Stimulated activated effector memory CD8-positive, alpha-beta T cell treated with anti-CD3 and anti-CD28 coated beads, Interleukin-12 subunit alpha, Interleukin-12 subunit beta, amount 100 ng/mL, for 72 hours (primary cell): ENCODE measurements around the gene PES1.
"Not testable (repeated sequence)": the region's sequence is repeated elsewhere in the genome, so short reads cannot be mapped to it uniquely, and the experiment has no call there.

Source experiments
- ATAC-seq: fragments of 150-1000 bp; cut with Tn5 transposase; 2 replicates; pipeline ENCODE4 v1.10.0; 2021
- DNase-seq, 2 donors: peaks; one replicate each; pipeline ENCODE4 v3.0.0; 2021 to 2022; ENCODE audit warnings: low spot score in 2 of 2
- H3K27ac Mint-ChIP-seq: one replicate; pipeline ENCODE4 v1.8.0; 2022; ENCODE audit warnings: mild to moderate bottlenecking, mixed read lengths
- H3K36me3 Mint-ChIP-seq: one replicate; pipeline ENCODE4 v1.8.0; 2022; ENCODE audit warnings: mild to moderate bottlenecking, mixed read lengths
- H3K4me1 Mint-ChIP-seq: one replicate; pipeline ENCODE4 v1.8.0; 2022; ENCODE audit warnings: mixed read lengths
- H3K4me3 Mint-ChIP-seq: one replicate; pipeline ENCODE4 v1.8.0; 2022; ENCODE audit warnings: mild to moderate bottlenecking, mixed read lengths
- H3K9me3 Mint-ChIP-seq: one replicate; pipeline ENCODE4 v1.8.0; 2022; ENCODE audit warnings: mixed read lengths

The PES1 gene

GRCh38 chr22:30600921-30601320 is 9.2 kb upstream of the PES1 start:
- no peaks in the 10 kb centered on the region for H3K36me3 Mint-ChIP-seq
- H3K9me3 Mint-ChIP-seq = no peaks in the 10 kb centered on the region
- H3K4me1 Mint-ChIP-seq = peaks cover 5% of the 10 kb centered on the region
- ATAC-seq (no peak), DNase-seq (no peak)
- H3K4me3 Mint-ChIP-seq = no peak overlapping the region
- no peak overlapping the region for H3K27ac Mint-ChIP-seq

GRCh38 chr22:30598986-30599385 is 7.3 kb upstream of the PES1 start:
- DNase-seq (no peak), ATAC-seq (no peak)
- no peaks in the 10 kb centered on the region for H3K36me3 Mint-ChIP-seq
- H3K4me3 Mint-ChIP-seq = no peak overlapping the region
- H3K27ac Mint-ChIP-seq = no peak overlapping the region
- H3K9me3 Mint-ChIP-seq = no peaks in the 10 kb centered on the region
- no peaks in the 10 kb centered on the region for H3K4me1 Mint-ChIP-seq

- no peaks in the 10 kb centered on the region for H3K4me1 Mint-ChIP-seq
- no peak for ATAC-seq
- no peak overlapping the region for H3K27ac Mint-ChIP-seq
- no peaks in the 10 kb centered on the region for H3K36me3 Mint-ChIP-seq
- DNase-seq = no peak
- no peak overlapping the region for H3K4me3 Mint-ChIP-seq
- H3K9me3 Mint-ChIP-seq = no peaks in the 10 kb centered on the region
Observed at GRCh38 chr22:30596886-30597285, 5.2 kb upstream of the PES1 start.

GRCh38 chr22:30596199-30596598 is 4.5 kb upstream of the PES1 start:
- no peak for DNase-seq
- Mint-ChIP-seq H3K36me3 (no peaks in the 10 kb centered on the region), H3K9me3 (no peaks in the 10 kb centered on the region)

GRCh38 chr22:30592360-30592713 is 627 bp upstream of the PES1 start:
- not testable (repeated sequence) for DNase-seq, H3K9me3 Mint-ChIP-seq, ATAC-seq, H3K27ac Mint-ChIP-seq, H3K4me3 Mint-ChIP-seq, H3K4me1 Mint-ChIP-seq
- peaks cover 26% of the 10 kb centered on the region for H3K36me3 Mint-ChIP-seq

More at GRCh38 chr22:30596199-30596598, 4.5 kb upstream of the PES1 start:
- no peak for ATAC-seq
- Mint-ChIP-seq H3K4me1 (no peaks in the 10 kb centered on the region), H3K27ac (no peak overlapping the region), H3K4me3 (no peak overlapping the region)

- Mint-ChIP-seq H3K4me3 (no peak overlapping the region), H3K27ac (no peak overlapping the region), H3K36me3 (peaks cover 38% of the 10 kb centered on the region), H3K4me1 (no peaks in the 10 kb centered on the region), H3K9me3 (no peaks in the 10 kb centered on the region)
- ATAC-seq (no peak), DNase-seq (no peak)
Observed at GRCh38 chr22:30591191-30591587, 521 bp downstream of the PES1 start.

- Mint-ChIP-seq H3K4me1 (no peaks in the 10 kb centered on the region), H3K27ac (no peak overlapping the region), H3K36me3 (peaks cover 83% of the 10 kb centered on the region), H3K9me3 (no peaks in the 10 kb centered on the region), H3K4me3 (no peak overlapping the region)
- DNase-seq (no peak), ATAC-seq (no peak)
Observed at GRCh38 chr22:30586414-30586813, 5.3 kb downstream of the PES1 start.

- Mint-ChIP-seq H3K4me3 (no peak overlapping the region), H3K4me1 (no peaks in the 10 kb centered on the region), H3K27ac (peak overlapping the region; percentile 40), H3K9me3 (no peaks in the 10 kb centered on the region), H3K36me3 (peaks cover 98% of the 10 kb centered on the region)
- ATAC-seq (no peak), DNase-seq (no peak)
Observed at GRCh38 chr22:30584441-30584840, 7.3 kb downstream of the PES1 start.

- H3K36me3 Mint-ChIP-seq = peaks cover 98% of the 10 kb centered on the region
- no peaks in the 10 kb centered on the region for H3K9me3 Mint-ChIP-seq
- H3K4me3 Mint-ChIP-seq = no peak overlapping the region
- no peak overlapping the region for H3K27ac Mint-ChIP-seq
- ATAC-seq = no peak
- no peak for DNase-seq
- peaks cover 7% of the 10 kb centered on the region for H3K4me1 Mint-ChIP-seq
Observed at GRCh38 chr22:30582788-30583545, 8.7 kb downstream of the PES1 start.

- Mint-ChIP-seq H3K36me3 (peaks cover 98% of the 10 kb centered on the region), H3K4me3 (no peak overlapping the region), H3K27ac (no peak overlapping the region), H3K4me1 (peaks cover 7% of the 10 kb centered on the region), H3K9me3 (no peaks in the 10 kb centered on the region)
- DNase-seq = no peak
- no peak for ATAC-seq
Observed at GRCh38 chr22:30582051-30582450, 9.7 kb downstream of the PES1 start.

- H3K27ac Mint-ChIP-seq = no peak overlapping the region
- DNase-seq = no peak
- no peak for ATAC-seq
- H3K4me3 Mint-ChIP-seq = no peak overlapping the region
- peaks cover 7% of the 10 kb centered on the region for H3K4me1 Mint-ChIP-seq
- H3K9me3 Mint-ChIP-seq = no peaks in the 10 kb centered on the region
- H3K36me3 Mint-ChIP-seq = peaks cover 98% of the 10 kb centered on the region
Observed at GRCh38 chr22:30580896-30581295, 10.8 kb downstream of the PES1 start.

GRCh38 chr22:30578481-30578880 is 13.2 kb downstream of the PES1 start:
- peaks cover 80% of the 10 kb centered on the region for H3K36me3 Mint-ChIP-seq

GRCh38 chr22:30575859-30576258 is 15.9 kb downstream of the PES1 start:
- H3K36me3 Mint-ChIP-seq = peaks cover 56% of the 10 kb centered on the region

More at GRCh38 chr22:30578481-30578880, 13.2 kb downstream of the PES1 start:
- DNase-seq = no peak
- no peaks in the 10 kb centered on the region for H3K9me3 Mint-ChIP-seq
- no peak overlapping the region for H3K27ac Mint-ChIP-seq
- ATAC-seq = no peak
- peaks cover 16% of the 10 kb centered on the region for H3K4me1 Mint-ChIP-seq
- no peak overlapping the region for H3K4me3 Mint-ChIP-seq

GRCh38 chr22:30574997-30575671 is 16.6 kb downstream of the PES1 start:
- H3K4me1 Mint-ChIP-seq = peaks cover 16% of the 10 kb centered on the region
- H3K9me3 Mint-ChIP-seq = no peaks in the 10 kb centered on the region
- peaks cover 49% of the 10 kb centered on the region for H3K36me3 Mint-ChIP-seq
- ATAC-seq (no peak), DNase-seq (no peak)
- no peak overlapping the region for H3K4me3 Mint-ChIP-seq
- peak overlapping the region; percentile 26 for H3K27ac Mint-ChIP-seq

More at GRCh38 chr22:30575859-30576258, 15.9 kb downstream of the PES1 start:
- ATAC-seq (no peak), DNase-seq (no peak)
- H3K27ac Mint-ChIP-seq = peak overlapping the region; percentile 26
- no peak overlapping the region for H3K4me3 Mint-ChIP-seq
- H3K9me3 Mint-ChIP-seq = no peaks in the 10 kb centered on the region
- H3K4me1 Mint-ChIP-seq = peaks cover 16% of the 10 kb centered on the region

GRCh38 chr22:30574095-30574981 is 17.4 kb downstream of the PES1 start, which contains the start of gene GAL3ST1:
Gene GAL3ST1 (minus strand): TSS chr22:30574665. CDS start chr22:30557392, 17,273 bp downstream.
- no peak for ATAC-seq
- H3K4me3 Mint-ChIP-seq = no peak within 1 kb of the TSS
- DNase-seq = no peak
- peaks cover 41% of the 10 kb centered on the region for H3K36me3 Mint-ChIP-seq
- H3K4me1 Mint-ChIP-seq = peaks cover 15% of the 10 kb centered on the region
- H3K9me3 Mint-ChIP-seq = no peaks in the 10 kb centered on the region
- H3K27ac Mint-ChIP-seq = peak within 1 kb of the TSS; percentile 26
